ENCODE results near the gene GLIPR1L2.

The GLIPR1L2 gene

DNA sequence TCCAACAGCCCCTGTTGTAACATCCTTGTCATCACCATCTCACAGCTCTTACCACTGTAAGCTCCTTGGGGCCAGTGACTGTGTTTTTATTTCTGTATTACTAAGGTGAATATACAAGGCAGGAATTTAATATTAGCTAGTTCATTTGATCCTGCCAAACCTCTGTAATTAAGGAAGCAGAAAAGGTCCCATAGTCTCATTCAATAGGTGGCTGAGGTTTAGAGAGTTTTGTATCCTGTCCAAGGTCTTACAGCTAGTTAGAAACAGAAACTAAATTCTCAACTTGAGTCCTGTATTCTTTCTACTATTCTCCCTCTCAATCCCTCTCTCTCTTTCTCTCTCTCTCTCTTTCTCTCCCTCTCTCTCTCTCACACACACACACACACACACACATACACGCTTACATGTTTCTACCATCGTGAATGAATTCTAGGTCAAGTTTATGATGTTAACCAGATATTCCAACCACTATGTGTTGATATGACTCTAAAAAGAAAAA is 89.1 kb downstream of the GLIPR1L2 start:
- DNase-seq = peak; percentile 51

DNA sequence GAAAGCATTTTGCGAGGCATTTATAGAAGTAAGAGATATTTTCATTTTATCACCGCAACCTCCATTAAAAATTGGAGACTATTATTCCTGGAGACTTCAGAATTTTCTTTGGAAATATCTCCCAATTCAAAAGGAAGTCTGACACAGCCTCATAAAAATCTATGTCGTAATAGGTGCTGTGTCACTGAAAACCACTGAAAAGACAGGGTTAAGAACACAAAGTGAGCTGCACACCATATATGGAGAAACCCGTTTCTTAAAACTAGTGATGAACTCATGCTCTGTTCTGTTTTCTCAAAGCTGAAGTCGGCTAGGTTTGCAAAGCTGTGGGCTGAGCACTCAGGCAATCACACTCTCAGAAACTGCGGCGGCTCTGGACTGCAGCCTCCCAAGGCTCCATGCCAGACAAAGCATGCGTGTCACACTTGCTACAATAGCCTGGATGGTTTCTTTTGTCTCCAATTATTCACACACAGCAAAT is 89.6 kb downstream of the GLIPR1L2 start, which contains the start of gene GLIPR1:
GLIPR1 (plus strand) TSS at position 287 of the 481 bp plus-strand sequence; CDS start at position 413, 126 bp downstream.
- DNase-seq = peak; percentile 88

DNA sequence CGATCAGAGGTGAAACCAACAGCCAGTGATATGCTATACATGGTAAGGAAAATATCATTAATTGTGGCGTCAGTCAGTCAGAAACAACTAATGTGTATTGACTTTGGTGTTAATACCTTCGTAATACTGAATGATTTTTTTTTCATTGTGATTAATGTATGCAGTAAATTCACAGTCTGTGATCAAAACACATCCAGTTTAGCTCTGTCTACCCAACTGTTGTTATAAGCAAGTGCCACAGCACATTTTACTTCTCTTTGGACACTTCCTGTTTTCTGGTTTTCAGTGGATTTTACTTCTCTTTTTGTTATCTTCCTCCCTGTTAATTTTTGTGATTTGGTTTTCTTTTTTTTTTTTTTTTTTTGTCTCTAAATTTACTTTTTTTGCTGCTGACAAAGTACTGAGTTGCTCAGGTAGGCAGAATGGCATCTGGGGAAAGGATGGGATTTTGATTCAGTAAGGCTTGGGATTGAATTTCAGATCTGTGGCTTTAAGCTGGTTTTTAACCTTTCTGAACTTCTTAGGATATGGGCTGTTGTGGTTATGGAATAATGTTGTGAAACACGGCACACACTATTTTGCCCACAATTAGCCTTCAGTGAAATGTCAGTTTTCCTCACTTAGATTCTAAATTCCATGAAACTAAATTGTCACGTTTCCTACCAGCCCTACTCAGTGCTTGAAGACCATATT is 90.3 kb downstream of the GLIPR1L2 start:
- no peak for DNase-seq

DNA sequence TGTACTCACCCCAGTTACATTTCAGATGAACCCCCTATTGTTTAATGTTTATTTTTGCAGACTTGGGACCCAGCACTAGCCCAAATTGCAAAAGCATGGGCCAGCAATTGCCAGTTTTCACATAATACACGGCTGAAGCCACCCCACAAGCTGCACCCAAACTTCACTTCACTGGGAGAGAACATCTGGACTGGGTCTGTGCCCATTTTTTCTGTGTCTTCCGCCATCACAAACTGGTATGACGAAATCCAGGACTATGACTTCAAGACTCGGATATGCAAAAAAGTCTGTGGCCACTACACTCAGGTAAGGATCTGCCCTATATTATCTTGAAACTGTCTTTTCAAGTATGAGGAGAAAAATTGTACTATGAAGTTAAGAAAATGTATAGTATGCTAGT is 90.9 kb downstream of the GLIPR1L2 start:
- DNase-seq = peak; percentile 44

Measured in CD4-positive, alpha-beta T cell treated with Interleukin-10 for 1 hour (primary cell).